Iris pigment epithelial cell (primary cell): ENCODE data around the gene SUFU.
"Not testable (repeated sequence)": the region's sequence is repeated elsewhere in the genome, so short reads cannot be mapped to it uniquely, and the experiment has no call there.

Source experiments
- DNase-seq: peaks from one replicate; pipeline ENCODE4 v3.0.0-alpha.2; 2011; ENCODE audit warnings: low read depth

SUFU gene

GRCh38 chr10:102503264-102504178, at the start of gene SUFU:
TSS of gene SUFU (plus strand) at chr10:102503972. CDS start at chr10:102504153, 181 bp downstream.
- peak; percentile 98 for DNase-seq

- DNase-seq: not testable (repeated sequence)
Observed at GRCh38 chr10:102454662-102455487, 48.9 kb upstream of the SUFU start.

- peak; percentile 93 for DNase-seq
Observed at GRCh38 chr10:102455893-102456471, 47.8 kb upstream of the SUFU start.

DNA sequence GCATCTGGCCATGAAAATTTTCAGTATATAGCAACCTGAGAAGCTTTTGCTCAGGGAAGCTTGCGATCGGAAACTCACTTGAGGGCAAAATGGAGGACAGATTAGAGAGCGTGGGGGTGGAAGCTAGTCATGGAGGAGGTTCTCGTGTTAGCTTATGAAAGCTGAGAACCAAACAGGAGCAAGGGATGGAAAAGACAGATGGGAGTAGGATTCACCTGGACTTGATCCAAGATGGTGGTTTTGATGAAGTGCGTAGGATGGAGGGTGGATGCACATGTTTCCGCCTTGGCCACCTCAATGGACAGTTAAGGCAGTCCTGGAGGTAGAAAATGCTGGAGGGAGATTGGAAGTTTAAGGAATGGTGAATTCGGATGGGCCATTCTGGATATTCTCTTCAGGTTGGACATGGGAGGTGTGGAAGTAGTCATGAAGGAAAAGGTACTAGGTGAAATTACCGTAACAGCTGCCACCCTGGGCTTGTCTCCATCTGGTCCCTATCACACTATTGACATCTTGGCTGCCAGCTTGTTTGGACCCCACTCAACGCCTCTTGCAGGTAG, 46.1 kb upstream of the SUFU start:
- DNase-seq: no peak

- DNase-seq: no peak
Observed at GRCh38 chr10:102458656-102459055, 45.1 kb upstream of the SUFU start.

- no peak for DNase-seq
Observed at GRCh38 chr10:102460836-102461186, 43.0 kb upstream of the SUFU start.

- peak; percentile 76 for DNase-seq
Observed at GRCh38 chr10:102461187-102462054, 42.4 kb upstream of the SUFU start.

DNA sequence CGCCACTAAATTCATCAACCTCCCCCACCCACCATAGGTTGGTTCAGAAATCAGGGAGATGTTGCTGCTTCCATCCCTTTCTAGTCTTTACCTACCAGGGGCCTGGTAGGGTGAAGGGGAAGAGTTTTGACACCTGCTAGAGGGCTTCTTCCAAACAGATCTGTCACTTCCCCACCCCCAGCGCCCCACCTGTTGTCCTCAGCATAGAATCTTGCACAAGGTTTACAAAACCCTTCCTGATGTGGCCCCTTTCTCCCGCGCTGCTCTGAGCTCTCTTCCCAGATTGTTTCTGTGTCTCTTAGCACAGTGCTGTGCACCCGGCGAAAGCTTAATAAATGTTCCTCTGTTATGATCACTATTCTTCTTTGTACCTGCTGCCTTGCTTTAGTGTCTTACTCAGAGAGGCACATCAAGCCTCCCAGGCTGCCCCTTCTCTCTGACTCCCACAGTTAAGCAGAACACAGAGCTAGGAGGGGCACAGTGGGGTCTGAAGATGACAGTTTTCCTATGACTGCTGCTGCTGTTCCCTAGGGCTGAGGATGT, 41.2 kb upstream of the SUFU start:
- no peak for DNase-seq

- DNase-seq: no peak
Observed at GRCh38 chr10:102463983-102464382, 39.8 kb upstream of the SUFU start.

GRCh38 chr10:102465466-102465865, 38.3 kb upstream of the SUFU start:
- no peak for DNase-seq

DNA sequence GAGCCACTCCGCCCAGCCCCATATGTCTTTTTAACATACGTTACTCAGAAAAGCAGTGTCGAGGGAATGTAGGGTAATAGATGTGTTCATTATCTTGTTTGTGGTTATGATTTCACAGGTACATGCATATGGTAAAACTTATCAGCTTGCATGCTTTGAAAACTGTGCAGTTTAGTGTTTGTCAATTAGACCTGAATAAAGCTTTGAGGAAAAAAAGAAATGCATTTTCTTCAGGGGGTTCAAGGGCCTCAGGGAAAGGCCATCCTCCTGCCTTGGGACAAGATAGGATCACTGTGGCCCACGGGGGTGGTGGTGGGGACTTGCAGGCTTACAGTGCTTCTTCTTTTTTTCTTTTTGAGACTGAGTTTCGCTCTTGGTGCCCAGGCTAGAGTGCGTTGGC, 36.5 kb upstream of the SUFU start:
- no peak for DNase-seq

DNA sequence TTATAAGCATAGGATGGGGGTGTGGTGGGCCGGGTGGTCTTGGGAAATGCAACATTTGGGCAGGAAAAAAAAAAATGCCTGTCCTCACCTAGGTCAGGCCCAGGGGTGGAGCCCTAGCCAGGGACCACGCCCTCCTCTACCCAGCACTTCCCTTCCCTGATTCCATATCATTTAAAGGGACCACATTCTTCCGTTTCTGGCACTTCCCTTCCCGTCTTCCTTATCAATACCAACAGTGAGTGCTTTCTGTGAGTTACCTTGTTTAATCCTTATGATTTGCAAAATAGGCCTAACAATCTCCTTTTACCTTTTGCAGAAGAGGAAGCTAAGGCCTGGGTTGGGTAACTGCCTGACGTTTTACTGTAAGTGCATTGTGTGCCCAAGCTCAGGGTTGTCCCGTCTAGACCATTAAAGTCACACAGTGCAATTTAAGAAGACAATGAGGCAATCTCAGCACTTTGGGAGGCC, 35.8 kb upstream of the SUFU start:
- DNase-seq: no peak

DNA sequence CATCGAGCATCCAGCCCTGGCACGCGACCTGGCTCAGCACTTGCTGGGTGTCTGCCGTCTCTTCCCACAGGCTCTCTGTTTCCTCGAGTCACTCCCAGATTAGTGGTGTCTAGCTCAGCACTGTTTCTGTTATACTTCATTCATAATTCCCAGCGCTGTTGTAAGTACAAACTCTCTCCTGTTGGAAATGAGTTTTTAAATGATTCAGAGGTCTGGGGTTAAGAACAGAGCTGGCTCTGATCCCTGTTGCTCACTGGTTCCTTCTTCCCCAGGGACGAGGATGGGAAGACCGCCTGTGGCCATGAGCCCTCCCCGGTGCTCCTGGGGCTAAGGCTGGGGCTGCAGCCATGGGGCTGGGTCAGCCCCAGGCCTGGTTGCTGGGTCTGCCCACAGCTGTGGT, 35.1 kb upstream of the SUFU start:
- DNase-seq: no peak

DNA sequence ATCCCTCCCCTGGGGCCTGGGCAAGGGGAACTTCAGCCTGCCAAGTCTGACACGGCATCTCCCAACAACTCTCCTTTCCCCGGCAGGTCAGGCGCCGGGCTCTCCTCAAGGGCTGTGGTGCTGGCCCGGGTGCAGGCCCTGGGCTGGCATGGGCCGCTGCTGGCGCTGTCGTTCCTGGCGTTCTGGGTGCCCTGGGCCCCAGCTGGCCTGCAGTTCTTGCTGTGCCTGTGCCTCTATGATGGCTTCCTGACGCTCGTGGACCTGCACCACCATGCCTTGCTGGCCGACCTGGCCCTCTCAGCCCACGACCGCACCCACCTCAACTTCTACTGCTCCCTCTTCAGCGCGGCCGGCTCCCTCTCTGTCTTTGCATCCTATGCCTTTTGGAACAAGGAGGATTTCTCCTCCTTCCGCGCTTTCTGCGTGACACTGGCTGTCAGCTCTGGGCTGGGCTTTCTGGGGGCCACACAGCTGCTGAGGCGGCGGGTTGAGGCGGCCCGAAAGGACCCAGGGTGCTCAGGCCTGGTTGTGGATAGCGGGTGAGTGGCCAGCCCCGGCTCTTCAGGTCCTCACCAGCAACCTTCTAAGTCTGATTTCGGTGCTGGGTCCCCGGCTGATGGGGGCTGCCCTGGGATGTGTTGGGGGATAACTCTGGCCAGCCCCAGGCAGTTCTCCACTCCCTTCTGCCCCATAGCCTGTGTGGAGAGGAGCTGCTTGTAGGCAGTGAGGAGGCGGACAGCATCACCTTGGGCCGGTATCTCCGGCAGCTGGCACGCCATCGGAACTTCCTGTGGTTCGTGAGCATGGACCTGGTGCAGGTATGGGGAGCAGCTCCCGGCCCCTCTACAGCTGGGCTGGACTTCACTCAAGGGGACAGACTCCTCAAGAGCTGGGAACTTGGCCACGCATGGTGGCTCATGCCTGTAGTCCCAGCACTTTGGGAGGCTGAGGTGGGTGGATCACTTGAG, 32.9 kb upstream of the SUFU start:
- no peak for DNase-seq

DNA sequence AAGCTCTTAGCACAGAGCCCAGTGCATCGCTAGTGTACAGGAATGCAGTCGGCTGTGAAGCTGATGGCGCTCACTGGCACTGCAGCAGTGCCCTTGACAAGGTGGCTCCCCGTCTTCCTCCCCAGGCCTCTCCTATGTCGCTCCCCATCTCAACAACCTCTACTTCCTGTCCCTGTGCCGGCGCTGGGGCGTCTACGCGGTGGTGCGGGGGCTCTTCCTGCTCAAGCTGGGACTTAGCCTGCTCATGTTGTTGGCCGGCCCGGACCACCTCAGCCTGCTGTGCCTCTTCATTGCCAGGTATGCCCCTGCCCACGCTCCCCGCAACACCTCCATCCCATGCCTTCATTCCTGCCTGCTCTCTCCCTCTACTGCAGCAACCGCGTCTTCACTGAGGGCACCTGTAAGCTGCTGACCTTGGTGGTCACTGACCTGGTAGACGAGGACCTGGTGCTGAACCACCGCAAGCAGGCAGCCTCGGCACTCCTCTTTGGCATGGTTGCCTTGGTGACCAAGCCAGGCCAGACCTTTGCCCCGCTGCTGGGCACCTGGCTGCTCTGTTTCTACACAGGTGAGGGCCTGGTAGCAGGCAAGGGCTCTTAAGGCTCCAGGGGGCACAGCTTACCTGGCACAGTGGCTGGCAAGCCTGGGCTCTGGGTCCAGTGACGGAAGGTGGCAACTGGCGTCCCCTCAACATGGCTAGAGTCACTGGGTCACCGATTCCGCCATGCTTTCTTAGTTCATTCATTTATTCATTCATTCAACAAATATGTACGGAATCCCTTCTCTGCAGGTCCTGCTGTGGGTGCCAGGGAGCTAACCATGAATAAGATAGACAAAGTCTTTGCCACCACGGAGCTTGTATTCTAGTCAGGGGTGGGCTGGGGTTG, 30.1 kb upstream of the SUFU start:
- DNase-seq: no peak

DNA sequence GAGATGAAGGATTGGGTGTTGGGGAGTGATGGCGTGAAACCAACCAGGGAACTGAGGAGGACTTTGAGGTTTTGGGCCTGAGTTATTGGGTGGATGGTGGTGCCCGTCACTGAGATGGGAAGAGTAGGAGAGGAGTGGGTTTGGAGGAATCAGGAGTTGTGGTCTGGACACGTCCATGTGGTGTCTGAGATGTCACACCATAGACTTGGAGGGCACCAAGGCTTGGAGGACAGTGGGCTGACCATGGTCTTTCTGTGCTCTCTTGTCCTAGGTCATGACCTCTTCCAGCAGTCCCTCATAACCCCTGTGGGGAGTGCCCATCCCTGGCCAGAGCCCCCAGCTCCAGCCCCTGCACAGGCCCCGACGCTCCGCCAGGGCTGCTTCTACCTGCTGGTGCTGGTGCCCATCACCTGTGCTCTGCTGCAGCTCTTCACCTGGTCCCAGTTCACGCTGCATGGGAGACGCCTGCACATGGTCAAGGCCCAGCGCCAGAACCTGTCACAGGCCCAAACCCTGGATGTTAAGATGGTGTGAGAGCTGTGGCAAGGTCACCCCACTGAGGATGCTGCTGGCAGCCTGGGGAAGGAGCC, 28.2 kb upstream of the SUFU start:
- DNase-seq: no peak

- no peak for DNase-seq
Observed at GRCh38 chr10:102476466-102477141, 27.2 kb upstream of the SUFU start.

DNA sequence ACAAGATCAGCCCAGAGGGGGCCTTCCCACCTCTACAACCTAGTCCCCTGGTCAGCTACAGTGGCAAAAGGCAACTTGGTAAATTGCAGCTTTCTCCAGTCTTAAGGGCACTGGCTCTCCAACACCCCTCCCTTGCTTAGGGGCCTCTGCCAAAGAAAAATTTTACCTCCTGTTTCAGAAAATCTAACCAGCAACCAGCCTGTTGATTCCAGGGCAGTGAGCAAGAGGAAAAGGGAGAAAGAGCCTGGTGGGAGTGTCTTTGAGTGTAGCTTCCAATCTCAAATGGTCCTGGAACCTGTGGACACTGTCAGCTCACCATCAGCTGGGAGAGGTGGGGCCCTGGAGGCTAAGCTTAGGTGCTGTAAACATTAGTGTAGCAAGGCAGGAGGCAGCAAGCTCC, 24.1 kb upstream of the SUFU start:
- DNase-seq: no peak
